ENCODE results near the gene DHRSX. TPM values are rescaled to one million over a fixed set of nuclear protein-coding genes. Genes with fewer than 3 reads are reported as not detected.
"Not testable (repeated sequence)": the region's sequence is repeated elsewhere in the genome, so short reads cannot be mapped to it uniquely, and the experiment has no call there.

DHRSX gene
- polyA plus RNA-seq, 2 donors, result 2.5 to 5.9 TPM

GRCh38 chrX:2313864-2314640, 186.7 kb downstream of the DHRSX start:
- Histone ChIP-seq H3K9me3 (ENCODE audit: control insufficient read depth in 2 of 2, insufficient read depth in 1 of 2, low read depth in 1 of 2, low read length in 1 of 2) (peaks cover 0 to 2% of the 10 kb centered on the region in 2 donors), H3K27me3 (ENCODE audit: control insufficient read depth in 1 of 2, insufficient read depth in 2 of 2, low read length in 2 of 2) (no peaks in the 10 kb centered on the region), H3K27ac (ENCODE audit: low read depth in 2 of 2, low read length in 1 of 2) (no peak overlapping the region), H3K36me3 (ENCODE audit: control insufficient read depth in 2 of 2, insufficient read depth in 2 of 2, low read length in 1 of 2) (no peaks in the 10 kb centered on the region), H3K4me1 (ENCODE audit: control insufficient read depth in 2 of 2, insufficient read depth in 2 of 2, low read length in 1 of 2) (no peaks in the 10 kb centered on the region), H3K4me3 (ENCODE audit: low read depth in 1 of 2, low read length in 2 of 2) (no peak overlapping the region)
- 70 to 75% methylated on average over 1 of the region's 1 CpG for WGBS, 2 donors

GRCh38 chrX:2312061-2312591, 188.7 kb downstream of the DHRSX start:
- H3K27me3 ChIP-seq (ENCODE audit: control insufficient read depth in 1 of 2, insufficient read depth in 2 of 2, low read length in 2 of 2); H3K27ac ChIP-seq (ENCODE audit: low read depth in 2 of 2, low read length in 1 of 2); H3K4me3 ChIP-seq (ENCODE audit: low read depth in 1 of 2, low read length in 2 of 2); H3K4me1 ChIP-seq (ENCODE audit: control insufficient read depth in 2 of 2, insufficient read depth in 2 of 2, low read length in 1 of 2); H3K9me3 ChIP-seq (ENCODE audit: control insufficient read depth in 2 of 2, insufficient read depth in 1 of 2, low read depth in 1 of 2, low read length in 1 of 2); H3K36me3 ChIP-seq (ENCODE audit: control insufficient read depth in 2 of 2, insufficient read depth in 2 of 2, low read length in 1 of 2): not testable (repeated sequence)
- 88 to 93% methylated on average over 5 of the region's 5 CpGs for WGBS, 2 donors

- Histone ChIP-seq H3K27me3 (ENCODE audit: control insufficient read depth in 1 of 2, insufficient read depth in 2 of 2, low read length in 2 of 2) (no peaks in the 10 kb centered on the region), H3K4me1 (ENCODE audit: control insufficient read depth in 2 of 2, insufficient read depth in 2 of 2, low read length in 1 of 2) (no peaks in the 10 kb centered on the region), H3K27ac (ENCODE audit: low read depth in 2 of 2, low read length in 1 of 2) (no peak overlapping the region), H3K9me3 (ENCODE audit: control insufficient read depth in 2 of 2, insufficient read depth in 1 of 2, low read depth in 1 of 2, low read length in 1 of 2) (peaks cover 0 to 2% of the 10 kb centered on the region in 2 donors), H3K4me3 (ENCODE audit: low read depth in 1 of 2, low read length in 2 of 2) (no peak overlapping the region), H3K36me3 (ENCODE audit: control insufficient read depth in 2 of 2, insufficient read depth in 2 of 2, low read length in 1 of 2) (no peaks in the 10 kb centered on the region)
- WGBS, 2 donors, result 72 to 79% methylated on average over 11 of the region's 11 CpGs
Observed at GRCh38 chrX:2311501-2311900, 189.3 kb downstream of the DHRSX start.

- H3K27ac ChIP-seq (ENCODE audit: low read depth in 2 of 2, low read length in 1 of 2), result no peak overlapping the region
- WGBS, 2 donors, result 91 to 95% methylated on average over 6 of the region's 6 CpGs
- H3K27me3 ChIP-seq (ENCODE audit: control insufficient read depth in 1 of 2, insufficient read depth in 2 of 2, low read length in 2 of 2), result no peaks in the 10 kb centered on the region
- no peaks in the 10 kb centered on the region for H3K36me3 ChIP-seq (ENCODE audit: control insufficient read depth in 2 of 2, insufficient read depth in 2 of 2, low read length in 1 of 2)
- H3K4me1 ChIP-seq (ENCODE audit: control insufficient read depth in 2 of 2, insufficient read depth in 2 of 2, low read length in 1 of 2), result no peaks in the 10 kb centered on the region
- H3K4me3 ChIP-seq (ENCODE audit: low read depth in 1 of 2, low read length in 2 of 2), result no peak overlapping the region
- H3K9me3 ChIP-seq (ENCODE audit: control insufficient read depth in 2 of 2, insufficient read depth in 1 of 2, low read depth in 1 of 2, low read length in 1 of 2), result no peaks in the 10 kb centered on the region
Observed at GRCh38 chrX:2301901-2302300, 198.9 kb downstream of the DHRSX start.

GRCh38 chrX:2299871-2300270, 200.9 kb downstream of the DHRSX start:
- 49 to 60% methylated on average over 4 of the region's 4 CpGs for WGBS, 2 donors
- Histone ChIP-seq H3K4me1 (ENCODE audit: control insufficient read depth in 2 of 2, insufficient read depth in 2 of 2, low read length in 1 of 2) (no peaks in the 10 kb centered on the region), H3K4me3 (ENCODE audit: low read depth in 1 of 2, low read length in 2 of 2) (no peak overlapping the region), H3K27ac (ENCODE audit: low read depth in 2 of 2, low read length in 1 of 2) (no peak overlapping the region), H3K36me3 (ENCODE audit: control insufficient read depth in 2 of 2, insufficient read depth in 2 of 2, low read length in 1 of 2) (no peaks in the 10 kb centered on the region), H3K27me3 (ENCODE audit: control insufficient read depth in 1 of 2, insufficient read depth in 2 of 2, low read length in 2 of 2) (no peaks in the 10 kb centered on the region), H3K9me3 (ENCODE audit: control insufficient read depth in 2 of 2, insufficient read depth in 1 of 2, low read depth in 1 of 2, low read length in 1 of 2) (no peaks in the 10 kb centered on the region)

GRCh38 chrX:2286731-2287130, 214.0 kb downstream of the DHRSX start:
- WGBS, 2 donors, result 87 to 92% methylated on average over 2 of the region's 2 CpGs
- H3K36me3 ChIP-seq (ENCODE audit: control insufficient read depth in 2 of 2, insufficient read depth in 2 of 2, low read length in 1 of 2), result peaks cover 4 to 6% of the 10 kb centered on the region in 2 donors
- no peaks in the 10 kb centered on the region for H3K9me3 ChIP-seq (ENCODE audit: control insufficient read depth in 2 of 2, insufficient read depth in 1 of 2, low read depth in 1 of 2, low read length in 1 of 2)
- H3K27me3 ChIP-seq (ENCODE audit: control insufficient read depth in 1 of 2, insufficient read depth in 2 of 2, low read length in 2 of 2), result no peaks in the 10 kb centered on the region
- no peak overlapping the region for H3K4me3 ChIP-seq (ENCODE audit: low read depth in 1 of 2, low read length in 2 of 2)
- H3K4me1 ChIP-seq (ENCODE audit: control insufficient read depth in 2 of 2, insufficient read depth in 2 of 2, low read length in 1 of 2), result peaks cover 0 to 2% of the 10 kb centered on the region in 2 donors
- no peak overlapping the region for H3K27ac ChIP-seq (ENCODE audit: low read depth in 2 of 2, low read length in 1 of 2)

- Histone ChIP-seq H3K4me3 (ENCODE audit: low read depth in 1 of 2, low read length in 2 of 2) (no peak overlapping the region), H3K27me3 (ENCODE audit: control insufficient read depth in 1 of 2, insufficient read depth in 2 of 2, low read length in 2 of 2) (no peaks in the 10 kb centered on the region), H3K27ac (ENCODE audit: low read depth in 2 of 2, low read length in 1 of 2) (no peak overlapping the region), H3K4me1 (ENCODE audit: control insufficient read depth in 2 of 2, insufficient read depth in 2 of 2, low read length in 1 of 2) (peaks cover 0 to 2% of the 10 kb centered on the region in 2 donors), H3K9me3 (ENCODE audit: control insufficient read depth in 2 of 2, insufficient read depth in 1 of 2, low read depth in 1 of 2, low read length in 1 of 2) (no peaks in the 10 kb centered on the region), H3K36me3 (ENCODE audit: control insufficient read depth in 2 of 2, insufficient read depth in 2 of 2, low read length in 1 of 2) (peaks cover 2 to 4% of the 10 kb centered on the region in 2 donors)
- 84 to 90% methylated on average over 4 of the region's 4 CpGs for WGBS, 2 donors
Observed at GRCh38 chrX:2284601-2285000, 216.2 kb downstream of the DHRSX start.

GRCh38 chrX:2284133-2284532, 216.6 kb downstream of the DHRSX start:
- Histone ChIP-seq H3K27ac (ENCODE audit: low read depth in 2 of 2, low read length in 1 of 2) (no peak overlapping the region), H3K27me3 (ENCODE audit: control insufficient read depth in 1 of 2, insufficient read depth in 2 of 2, low read length in 2 of 2) (no peaks in the 10 kb centered on the region), H3K4me3 (ENCODE audit: low read depth in 1 of 2, low read length in 2 of 2) (no peak overlapping the region), H3K36me3 (ENCODE audit: control insufficient read depth in 2 of 2, insufficient read depth in 2 of 2, low read length in 1 of 2) (no peaks in the 10 kb centered on the region), H3K4me1 (ENCODE audit: control insufficient read depth in 2 of 2, insufficient read depth in 2 of 2, low read length in 1 of 2) (peaks cover 0 to 2% of the 10 kb centered on the region in 2 donors), H3K9me3 (ENCODE audit: control insufficient read depth in 2 of 2, insufficient read depth in 1 of 2, low read depth in 1 of 2, low read length in 1 of 2) (no peaks in the 10 kb centered on the region)
- 89 to 91% methylated on average over 3 of the region's 3 CpGs for WGBS, 2 donors

GRCh38 chrX:2283111-2283859, 217.5 kb downstream of the DHRSX start:
- Histone ChIP-seq H3K27ac (ENCODE audit: low read depth in 2 of 2, low read length in 1 of 2) (no peak overlapping the region), H3K36me3 (ENCODE audit: control insufficient read depth in 2 of 2, insufficient read depth in 2 of 2, low read length in 1 of 2) (no peaks in the 10 kb centered on the region), H3K27me3 (ENCODE audit: control insufficient read depth in 1 of 2, insufficient read depth in 2 of 2, low read length in 2 of 2) (no peaks in the 10 kb centered on the region), H3K9me3 (ENCODE audit: control insufficient read depth in 2 of 2, insufficient read depth in 1 of 2, low read depth in 1 of 2, low read length in 1 of 2) (no peaks in the 10 kb centered on the region), H3K4me3 (ENCODE audit: low read depth in 1 of 2, low read length in 2 of 2) (no peak overlapping the region), H3K4me1 (ENCODE audit: control insufficient read depth in 2 of 2, insufficient read depth in 2 of 2, low read length in 1 of 2) (peaks cover 0 to 2% of the 10 kb centered on the region in 2 donors)
- 92 to 94% methylated on average over 21 of the region's 21 CpGs for WGBS, 2 donors
